IMR-90 (cell line): Measurements from ENCODE around the gene SLC35B3. TPM values are rescaled to one million over a fixed set of nuclear protein-coding genes. Genes with fewer than 3 reads are reported as not detected.

ENCODE experiments used
- ATAC-seq: fragments of 200-7000 bp; cut with Tn5 transposase; 2 replicates; pipeline ENCODE4 v1.9.1; 2020; ENCODE audit warnings: low read depth, mild to moderate bottlenecking, moderate library complexity
- BruUV-seq: library from RNA; stranded (reverse); fragments of 400-500 nt; replicated peaks from 2 replicates; lab custom pipeline; 2021; lab: Mats Ljungman, UMichigan
- CTCF ChIA-PET: fragments of 300-600 bp; formaldehyde crosslinking; extraction: SDS; loops from one replicate; lab custom pipeline; 2021; ENCODE audit warnings: antibody characterized with exemption; lab: Yijun Ruan, JAX
- POLR2A ChIA-PET: fragments of 300-600 bp; sonication (Branson Sonifier 250); formaldehyde crosslinking; loops from one replicate; lab custom pipeline; 2022; ENCODE audit warnings: antibody characterized with exemption; ENCODE audit not compliant: unreplicated experiment; lab: Charles Lee
- DNase-seq: peaks from one replicate; pipeline ENCODE4 v3.0.0; 2013
- H2AFZ ChIP-seq: replicated peaks from 2 replicates; pipeline ENCODE3; 2013; ENCODE audit warnings: low read length, mild to moderate bottlenecking; ENCODE audit not compliant: poor library complexity
- H2AK5ac ChIP-seq: 2 replicates; pipeline ENCODE4 v1.6.1; 2013; ENCODE audit warnings: low read depth, low read length, inconsistent platforms
- H2AK9ac ChIP-seq: replicated peaks from 2 replicates; pipeline ENCODE3; 2013; ENCODE audit warnings: mild to moderate bottlenecking, low read depth, low read length, moderate library complexity; ENCODE audit not compliant: poor library complexity
- H2BK120ac ChIP-seq: 2 replicates; pipeline ENCODE4 v1.6.1; 2013; ENCODE audit warnings: low read depth, low read length, inconsistent platforms
- H2BK15ac ChIP-seq: 3 replicates; pipeline ENCODE4 v1.6.1; 2013; ENCODE audit warnings: low read depth, low read length, inconsistent platforms
- H2BK20ac ChIP-seq: 2 replicates; pipeline ENCODE4 v1.6.1; 2013; ENCODE audit warnings: low read depth, mild to moderate bottlenecking, inconsistent platforms, low read length, moderate library complexity
- H2BK5ac ChIP-seq: 2 replicates; pipeline ENCODE4 v1.6.1; 2013; ENCODE audit warnings: mild to moderate bottlenecking, low read depth, low read length, inconsistent platforms; ENCODE audit not compliant: poor library complexity, severe bottlenecking
- H3K14ac ChIP-seq: replicated peaks from 2 replicates; pipeline ENCODE4 v1.6.1; 2013; ENCODE audit warnings: low read depth, low read length, inconsistent platforms
- H3K18ac ChIP-seq: 2 replicates; pipeline ENCODE4 v1.6.1; 2013; ENCODE audit warnings: low read depth, low read length, control low read depth
- H3K23ac ChIP-seq: 2 replicates; pipeline ENCODE4 v1.6.1; 2013; ENCODE audit warnings: low read depth, low read length, inconsistent platforms
- H3K27ac ChIP-seq: 2 replicates; pipeline ENCODE4 v1.5.1; 2013; ENCODE audit warnings: mild to moderate bottlenecking, control low read depth, low read length; ENCODE audit not compliant: insufficient read depth
- H3K27me3 ChIP-seq: 2 replicates; pipeline ENCODE4 v1.6.1; 2013; ENCODE audit warnings: low read length; ENCODE audit not compliant: control insufficient read depth, insufficient read depth
- H3K36me3 ChIP-seq: 2 replicates; pipeline ENCODE4 v1.6.1; 2013; ENCODE audit warnings: low read length, mixed read lengths; ENCODE audit not compliant: control insufficient read depth, insufficient read depth
- H3K4ac ChIP-seq: 2 replicates; pipeline ENCODE4 v1.6.1; 2013; ENCODE audit warnings: low read depth, low read length, inconsistent platforms
- H3K4me1 ChIP-seq: 2 replicates; pipeline ENCODE4 v1.6.1; 2013; ENCODE audit warnings: low read length, mixed read lengths; ENCODE audit not compliant: control insufficient read depth, insufficient read depth
- H3K4me2 ChIP-seq: 2 replicates; pipeline ENCODE4 v1.6.1; 2013; ENCODE audit warnings: low read depth, mild to moderate bottlenecking, control low read depth, low read length, moderate library complexity
- H3K4me3 ChIP-seq: 2 replicates; pipeline ENCODE4 v1.5.1; 2013; ENCODE audit warnings: low read depth, mild to moderate bottlenecking, control low read depth, low read length, moderate library complexity; ENCODE audit not compliant: insufficient read depth
- H3K56ac ChIP-seq: 2 replicates; pipeline ENCODE4 v1.6.1; 2013; ENCODE audit warnings: low read length, inconsistent platforms; ENCODE audit not compliant: insufficient read depth; ENCODE audit errors: extremely low read depth
- H3K79me1 ChIP-seq, 2 experiments: 2 replicates each; pipeline ENCODE4 v1.6.1; 2013; ENCODE audit warnings: low read length in 2 of 2, inconsistent platforms in 1 of 2, low read depth in 1 of 2
- H3K9ac ChIP-seq: 2 replicates; pipeline ENCODE4 v1.6.1; 2013; ENCODE audit warnings: low read depth, low read length, control low read depth
- H3K9me1 ChIP-seq: 2 replicates; pipeline ENCODE4 v1.6.1; 2013; ENCODE audit warnings: low read length, inconsistent platforms; ENCODE audit not compliant: insufficient read depth
- H3K9me3 ChIP-seq: 2 replicates; pipeline ENCODE4 v1.6.1; 2013; ENCODE audit warnings: low read length; ENCODE audit not compliant: control insufficient read depth, insufficient read depth
- H4K20me1 ChIP-seq: 2 replicates; pipeline ENCODE4 v1.6.1; 2013; ENCODE audit warnings: low read length, inconsistent platforms; ENCODE audit not compliant: insufficient read depth
- H4K5ac ChIP-seq: 2 replicates; pipeline ENCODE4 v1.6.1; 2013; ENCODE audit warnings: mild to moderate bottlenecking, low read depth, low read length, control low read depth
- H4K8ac ChIP-seq, 2 experiments: 2 replicates each; pipeline ENCODE4 v1.6.1; 2013; ENCODE audit warnings: low read depth in 2 of 2, low read length in 2 of 2, control low read depth in 1 of 2, inconsistent platforms in 1 of 2
- H4K91ac ChIP-seq: 2 replicates; pipeline ENCODE4 v1.6.1; 2013; ENCODE audit warnings: low read depth, low read length, inconsistent platforms; ENCODE audit not compliant: insufficient read depth
- BHLHE40 ChIP-seq: fragments of 150-350 bp; IDR thresholded peaks from 2 replicates; pipeline ENCODE4 v1.6.1; 2016; ENCODE audit warnings: mild to moderate bottlenecking, low read depth, low read length
- CEBPB ChIP-seq: IDR thresholded peaks from 2 replicates; pipeline ENCODE4 v1.6.1; 2012; ENCODE audit warnings: low read depth, low read length, improper control_type of control experiment
- CHD1 ChIP-seq: IDR thresholded peaks from 2 replicates; pipeline ENCODE4 v1.6.1; 2012; ENCODE audit warnings: low read depth, low read length, improper control_type of control experiment
- CTCF ChIP-seq: conservative IDR thresholded peaks from 2 replicates; pipeline ENCODE4 v1.5.1; 2012; ENCODE audit warnings: mild to moderate bottlenecking, low read depth, low read length, improper control_type of control experiment
- ELK1 ChIP-seq: fragments of 150-350 bp; IDR thresholded peaks from 2 replicates; pipeline ENCODE4 v1.6.1; 2016; ENCODE audit warnings: low read depth, mild to moderate bottlenecking, low read length, moderate library complexity, borderline replicate concordance
- FOS ChIP-seq: fragments of 150-350 bp; IDR thresholded peaks from 2 replicates; pipeline ENCODE4 v1.6.1; 2016; ENCODE audit warnings: low read depth, low read length
- MAFK ChIP-seq: IDR thresholded peaks from 2 replicates; pipeline ENCODE4 v1.6.1; 2012; ENCODE audit warnings: low read depth, low read length, improper control_type of control experiment
- MAZ ChIP-seq: IDR thresholded peaks from 2 replicates; pipeline ENCODE4 v1.6.1; 2012; ENCODE audit warnings: low read depth, mild to moderate bottlenecking, low read length, improper control_type of control experiment, moderate library complexity, borderline replicate concordance
- MXI1 ChIP-seq: IDR thresholded peaks from 2 replicates; pipeline ENCODE4 v1.6.1; 2012; ENCODE audit warnings: low read depth, mild to moderate bottlenecking, low read length, moderate library complexity, borderline replicate concordance
- NFE2L2 ChIP-seq: fragments of 150-350 bp; IDR thresholded peaks from 2 replicates; pipeline ENCODE4 v1.6.1; 2016; ENCODE audit warnings: low read depth, mild to moderate bottlenecking, low read length
- POLR2A ChIP-seq: IDR thresholded peaks from 2 replicates; pipeline ENCODE4 v1.6.1; 2012; ENCODE audit warnings: mild to moderate bottlenecking, low read depth, low read length
- RAD21 ChIP-seq: IDR thresholded peaks from 2 replicates; pipeline ENCODE4 v1.6.1; 2012; ENCODE audit warnings: low read length, improper control_type of control experiment
- RCOR1 ChIP-seq: IDR thresholded peaks from 2 replicates; pipeline ENCODE4 v1.6.1; 2012; ENCODE audit warnings: mild to moderate bottlenecking, low read length, improper control_type of control experiment; ENCODE audit not compliant: insufficient replicate concordance
- RFX5 ChIP-seq: IDR thresholded peaks from 2 replicates; pipeline ENCODE4 v1.8.0; 2012; ENCODE audit warnings: low read depth, mild to moderate bottlenecking, low read length, moderate library complexity
- SMC3 ChIP-seq: fragments of 150-350 bp; IDR thresholded peaks from 2 replicates; pipeline ENCODE4 v1.6.1; 2016; ENCODE audit warnings: low read depth, mild to moderate bottlenecking, antibody characterized with exemption, low read length, moderate library complexity
- WGBS, 2 experiments: methylation state at CpG; one replicate each; pipeline versions ENCODE4 v1.1.5 to v1.1.7; 2013; ENCODE audit warnings: missing lambda C conversion rate in 2 of 2; ENCODE audit not compliant: insufficient read length in 1 of 2; ENCODE audit errors: extremely low coverage in 2 of 2; 5-methylcytosine and 5-hydroxymethylcytosine counted together
- dilution Hi-C: fragments of 300-500 bp; cut with HindIII; formaldehyde crosslinking; loops from one replicate; pipeline ENCODE4 v1.14.3; 2018; ENCODE audit warnings: low sequenced_read_pairs; ENCODE audit not compliant: unreplicated experiment
- in situ Hi-C: fragments of 300-500 bp; cut with MboI; formaldehyde crosslinking; loops from 3 replicates; pipeline ENCODE4 v1.14.3; 2019; ENCODE audit warnings: low sequenced_read_pairs, inconsistent platforms, mixed read lengths
- intact Hi-C: fragments of 100-400 bp; cut with micrococcal nuclease; formaldehyde crosslinking; loops from 2 replicates; pipeline ENCODE4 v1.10.0; 2022
- polyA plus RNA-seq, 3 experiments: library from polyadenylated mRNA; depleted of rRNA; stranded (reverse); fragments of >200 nt; gene quantifications; 2 replicates each; pipeline ENCODE4 v1.2.3, GENCODE V29; 2012; ENCODE audit warnings: low replicate concordance in 1 of 3
- total RNA-seq: library from RNA; depleted of rRNA; stranded (reverse); fragments of >200 nt; gene quantifications from 2 replicates; pipeline ENCODE4 v1.2.3, GENCODE V29; 2012
- TF ChIP-seq, protein P1 (sequence below): fragments of 150-350 bp; IDR thresholded peaks from 2 replicates; pipeline ENCODE4 v1.6.1; 2017; ENCODE audit warnings: mild to moderate bottlenecking, antibody characterized with exemption, low read length, low read depth

Gene SLC35B3
- total and polyA plus RNA-seq, 2 of the 4 experiments (the other 2 are of a cell fraction) = 19.0 to 21.1 TPM

GRCh38 chr6:8387942-8388437, 47.4 kb downstream of the SLC35B3 start:
- Histone ChIP-seq H3K18ac (no peak overlapping the region), H3K56ac (no peak overlapping the region), H2BK15ac (no peak overlapping the region), H2BK20ac (no peak overlapping the region), H3K36me3 (no peaks in the 10 kb centered on the region), H2AK9ac (no peak overlapping the region), H3K4me1 (no peaks in the 10 kb centered on the region), H2AFZ (no peak overlapping the region), H3K23ac (no peak overlapping the region), H4K20me1 (no peaks in the 10 kb centered on the region), H3K14ac (no peak overlapping the region), H2BK5ac (no peak overlapping the region), H3K79me1 (no peaks in the 10 kb centered on the region), H3K4ac (no peak overlapping the region), H3K9ac (no peak overlapping the region), H3K27ac (no peak overlapping the region), H4K5ac (no peak overlapping the region), H3K9me3 (no peaks in the 10 kb centered on the region), H4K8ac (no peak overlapping the region), H3K9me1 (no peaks in the 10 kb centered on the region), H2BK120ac (no peak overlapping the region), H3K4me2 (no peak overlapping the region), H2AK5ac (no peak overlapping the region), H3K27me3 (no peaks in the 10 kb centered on the region), H4K91ac (no peak overlapping the region), H3K4me3 (no peak overlapping the region)
- TF ChIP-seq CEBPB (no peak), CHD1 (no peak), SMC3 (no peak), RCOR1 (no peak), BHLHE40 (no peak), NFE2L2 (no peak), MXI1 (no peak), POLR2A (no peak), FOS (no peak), MAFK (no peak), RAD21 (no peak), RFX5 (no peak), ELK1 (no peak), MAZ (no peak), CTCF (no peak)
- TF ChIP-seq, protein P1, sequence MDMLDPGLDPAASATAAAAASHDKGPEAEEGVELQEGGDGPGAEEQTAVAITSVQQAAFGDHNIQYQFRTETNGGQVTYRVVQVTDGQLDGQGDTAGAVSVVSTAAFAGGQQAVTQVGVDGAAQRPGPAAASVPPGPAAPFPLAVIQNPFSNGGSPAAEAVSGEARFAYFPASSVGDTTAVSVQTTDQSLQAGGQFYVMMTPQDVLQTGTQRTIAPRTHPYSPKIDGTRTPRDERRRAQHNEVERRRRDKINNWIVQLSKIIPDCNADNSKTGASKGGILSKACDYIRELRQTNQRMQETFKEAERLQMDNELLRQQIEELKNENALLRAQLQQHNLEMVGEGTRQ = no peak
- in situ Hi-C loops (no loop called here), intact Hi-C loops (no loop called here), dilution Hi-C loops (no loop called here)
- ChIA-PET CTCF (no interaction called here), POLR2A (no interaction called here)
- no peak for DNase-seq
- ATAC-seq = no peak
- WGBS, 2 experiments = no CpG with 5 or more reads among the region's 11 CpGs
- BruUV-seq = no TSS peak
